Pancreas (tissue), 10 donors: ENCODE data around the gene VAPB. TPM values are rescaled to one million over a fixed set of nuclear protein-coding genes. Genes with fewer than 3 reads are reported as not detected.

ENCODE experiments used
- ATAC-seq, 4 donors: fragments of 200-7000 bp; cut with Tn5 transposase; one replicate each; pipeline versions ENCODE4 v1.8.0 to v1.9.1; 2020; ENCODE audit warnings: mild to moderate bottlenecking in 4 of 4, moderate library complexity in 4 of 4
- DNase-seq, 6 donors: peaks; one replicate each; pipeline ENCODE4 v3.0.0-alpha.2; 2020
- FAIRE-seq: peaks from 2 replicates; lab custom pipeline; 2012; peaks lifted over from hg19 to GRCh38; lab: Jason Lieb, UNC
- H3K27ac ChIP-seq, 4 donors: fragments of 200-600 bp; sonication (generic); 1 replicate in 3 of 4; 2 replicates in 1 of 4; pipeline versions ENCODE4 v1.5.0 to v1.8.0; 2020
- H3K27me3 ChIP-seq, 4 donors: fragments of 200-600 bp; one replicate each; pipeline ENCODE4 v1.8.0; 2021
- H3K36me3 ChIP-seq, 3 donors: fragments of 200-600 bp; sonication (generic) in 1 of 3; one replicate each; pipeline versions ENCODE4 v1.5.0 to v1.8.0; 2020 to 2021
- H3K4me1 ChIP-seq, 3 donors: fragments of 200-600 bp; one replicate each; pipeline ENCODE4 v1.8.0; 2021
- H3K4me3 ChIP-seq, 4 donors: fragments of 200-600 bp; sonication (generic) in 2 of 4; one replicate each; pipeline versions ENCODE4 v1.5.0 to v1.8.0; 2020 to 2021
- H3K9me3 ChIP-seq, 4 donors: fragments of 200-600 bp; one replicate each; pipeline ENCODE4 v1.8.0; 2021
- CTCF ChIP-seq, 4 donors: fragments of 200-600 bp; sonication (generic) in 3 of 4; IDR thresholded peaks; one replicate each; pipeline versions ENCODE4 v1.5.0 to v1.8.0; 2021; ENCODE audit warnings: antibody characterized with exemption in 4 of 4
- WGBS, 2 donors: extraction: QIAGEN DNeasy Blood & Tissue Kit; methylation state at CpG; one replicate each; pipeline ENCODE4 v1.1.7; 2013; 5-methylcytosine and 5-hydroxymethylcytosine counted together
- intact Hi-C, 3 donors: fragments of 100-400 bp; cut with DNase I; formaldehyde crosslinking; loops; one replicate each; pipeline versions ENCODE4 v1.11.1 to v1.14.2; 2022
- polyA plus RNA-seq, 2 donors: library from polyadenylated mRNA; stranded (reverse); fragments of 200-250 nt; gene quantifications; one replicate each; pipeline ENCODE4 v1.2.3, GENCODE V29; 2013
- total RNA-seq, 6 donors: library from RNA; stranded (reverse); fragmentation: NEBNext Ultra II Directional in 4 of 6; extraction: Animal tissue kit (Norgen Biotek cat#: 25700) in 4 of 6; gene quantifications; one replicate each; pipeline versions ENCODE4 v1.2.1 to v1.2.4, GENCODE V29; 2021 to 2023
- donor health status: healthy with polysubstance abuse.
- donor health status: DM: no; HTN: no; CAD: no; lungs with moderate emphysema.
- donor health status: DM: no; HTN: no; CAD: no.
- donor health status: control.
- donor health status: control.
- donor health status: Bipolar disorder and iron deficiency.
- donor health status: DM: yes; HTN: yes; CAD: no.
- donor health status: DM: no; HTN: no; CAD: no.
- donor health status: DM: no; HTN: no; CAD: no.
- donor health status: DM: yes; HTN: yes; CAD: no.

The VAPB gene
- total and polyA plus RNA-seq, 8 donors, result 9.6 to 30.3 (median 20.6) TPM

- Histone ChIP-seq H3K27ac (no peak overlapping the region), H3K27me3 (no peaks in the 10 kb centered on the region), H3K4me3 (no peak overlapping the region), H3K9me3 (no peaks in the 10 kb centered on the region), H3K36me3 (no peaks in the 10 kb centered on the region), H3K4me1 (peaks cover 14 to 23% (median 21%) of the 10 kb centered on the region in 3 donors)
- no peak for TF ChIP-seq CTCF (IDR thresholded peaks at IDR 0.05)
- ATAC-seq (no peak), FAIRE-seq (no peak), DNase-seq (no peak)
- WGBS, 2 donors, result 94 to 95% methylated on average over 3 of the region's 3 CpGs
- intact Hi-C loops, result no loop called here
Observed at GRCh38 chr20:58403272-58403671, 14.2 kb downstream of the VAPB start.

- FAIRE-seq (no peak), ATAC-seq (no peak), DNase-seq (no peak)
- Histone ChIP-seq H3K27ac (peak overlapping the region in 1 of 4 donors; percentile 10), H3K4me1 (peaks cover 14 to 32% (median 29%) of the 10 kb centered on the region in 3 donors), H3K9me3 (no peaks in the 10 kb centered on the region), H3K4me3 (no peak overlapping the region), H3K27me3 (no peaks in the 10 kb centered on the region), H3K36me3 (no peaks in the 10 kb centered on the region)
- intact Hi-C loops, result no loop called here
- no peak for TF ChIP-seq CTCF (IDR thresholded peaks at IDR 0.05)
- whole genome bisulfite sequencing, 2 donors, result 85% methylated on average over 11 of the region's 11 CpGs
Observed at GRCh38 chr20:58405504-58406291, 16.7 kb downstream of the VAPB start.

- no peaks in the 10 kb centered on the region for H3K36me3 ChIP-seq
- no peak for DNase-seq
- ATAC-seq, result no peak
- TF ChIP-seq CTCF (IDR thresholded peaks at IDR 0.05), result no peak
- peak overlapping the region in 1 of 4 donors; percentile 10 for H3K27ac ChIP-seq
- FAIRE-seq, result no peak
- no peaks in the 10 kb centered on the region for H3K27me3 ChIP-seq
- peaks cover 14 to 32% (median 28%) of the 10 kb centered on the region in 3 donors for H3K4me1 ChIP-seq
- H3K9me3 ChIP-seq, result no peaks in the 10 kb centered on the region
- H3K4me3 ChIP-seq, result no peak overlapping the region
- intact Hi-C loops, result no loop called here
- 35 to 38% methylated on average over 4 of the region's 4 CpGs for WGBS, 2 donors
Observed at GRCh38 chr20:58406422-58407001, 17.5 kb downstream of the VAPB start.

GRCh38 chr20:58407201-58407873, 18.3 kb downstream of the VAPB start:
- no peak for TF ChIP-seq CTCF (IDR thresholded peaks at IDR 0.05)
- intact Hi-C loops, result no loop called here
- no peaks in the 10 kb centered on the region for H3K9me3 ChIP-seq
- H3K4me1 ChIP-seq, result peaks cover 14 to 32% (median 28%) of the 10 kb centered on the region in 3 donors
- no peaks in the 10 kb centered on the region for H3K27me3 ChIP-seq
- no peak for DNase-seq
- no peaks in the 10 kb centered on the region for H3K36me3 ChIP-seq
- 20 to 22% methylated on average over 4 of the region's 4 CpGs for whole genome bisulfite sequencing, 2 donors
- ATAC-seq, result peak in 3 of 4 donors; percentile 20 to 46 (median 29)
- FAIRE-seq, result no peak
- H3K4me3 ChIP-seq, result no peak overlapping the region
- peak overlapping the region; percentile 1 to 68 (median 51) for H3K27ac ChIP-seq
